HG03097 (cell line): ENCODE measurements around the gene DNAAF6.

ENCODE experiments used
- ATAC-seq: cut with Tn5 transposase; IDR thresholded peaks from one replicate; pipeline ENCODE4 v1.9.1; 2021; ENCODE audit not compliant: unreplicated experiment, low FRiP score

The DNAAF6 gene

GRCh38 chrX:107290019-107290418 lies 83.6 kb downstream of the DNAAF6 start:
- no peak for ATAC-seq

DNA sequence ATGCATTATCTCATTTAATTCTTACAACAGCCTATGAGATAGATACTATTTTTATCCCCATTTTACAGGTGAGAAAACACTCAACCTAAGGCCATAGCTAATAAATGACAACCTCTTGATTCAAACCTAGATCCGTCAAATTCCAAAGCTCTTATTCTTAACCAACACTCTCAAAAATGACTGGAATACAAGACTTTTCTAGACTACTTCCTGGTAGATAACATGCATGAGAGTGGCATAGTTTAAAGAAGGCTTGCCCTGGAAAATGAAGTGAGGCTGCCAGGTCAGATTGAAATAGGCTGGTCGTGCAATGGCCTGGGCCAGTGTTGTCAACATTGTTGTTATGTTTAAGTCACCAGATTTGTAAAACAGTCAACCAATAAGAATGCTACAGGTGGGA lies 86.6 kb downstream of the DNAAF6 start:
- ATAC-seq: no peak
